Stimulated activated naive CD4-positive, alpha-beta T cell (primary cell): ENCODE results near the gene ZDHHC22.

Experiments used
- DNase-seq, 6 experiments: peaks; one replicate each; lab custom pipeline; 2025; lab: John Stamatoyannopoulos, UW

ZDHHC22 gene

GRCh38 chr14:77103951-77104350 is 37.6 kb downstream of the ZDHHC22 start:
- no peak for DNase-seq

- DNase-seq: no peak
Observed at GRCh38 chr14:77103475-77103874, 38.1 kb downstream of the ZDHHC22 start.

- no peak for DNase-seq
Observed at GRCh38 chr14:77102154-77102553, 39.4 kb downstream of the ZDHHC22 start.

- no peak for DNase-seq
Observed at GRCh38 chr14:77100961-77101360, 40.6 kb downstream of the ZDHHC22 start.

GRCh38 chr14:77099425-77100167 is 42.0 kb downstream of the ZDHHC22 start:
- no peak for DNase-seq

GRCh38 chr14:77098529-77099353 is 42.9 kb downstream of the ZDHHC22 start:
- peak in 4 of 6 experiments; percentile 34 to 59 (median 38) for DNase-seq

GRCh38 chr14:77097700-77098528 is 43.7 kb downstream of the ZDHHC22 start, which contains the start of gene CIPC:
Gene CIPC, plus strand, starts transcription at chr14:77098258. Its CDS starts 7,451 bp downstream, at chr14:77105709.
- peak; percentile 95 to 99 (median 98) for DNase-seq

GRCh38 chr14:77097006-77097699 is 44.4 kb downstream of the ZDHHC22 start:
- no peak for DNase-seq

GRCh38 chr14:77094672-77095284 is 46.8 kb downstream of the ZDHHC22 start:
- DNase-seq: peak; percentile 25 to 72 (median 60)

GRCh38 chr14:77092676-77093075 is 48.9 kb downstream of the ZDHHC22 start:
- DNase-seq: no peak

GRCh38 chr14:77091518-77091917 is 50.1 kb downstream of the ZDHHC22 start:
- no peak for DNase-seq

GRCh38 chr14:77088645-77089044 is 52.9 kb downstream of the ZDHHC22 start:
- DNase-seq: no peak

- no peak for DNase-seq
Observed at GRCh38 chr14:77088219-77088618, 53.4 kb downstream of the ZDHHC22 start.

GRCh38 chr14:77087631-77088030 is 54.0 kb downstream of the ZDHHC22 start:
- no peak for DNase-seq

- DNase-seq: no peak
Observed at GRCh38 chr14:77086951-77087350, 54.6 kb downstream of the ZDHHC22 start.

GRCh38 chr14:77086017-77086727 is 55.4 kb downstream of the ZDHHC22 start:
- peak in 2 of 6 experiments; percentile 16 to 47 for DNase-seq

GRCh38 chr14:77085538-77085937 is 56.1 kb downstream of the ZDHHC22 start:
- DNase-seq: no peak

GRCh38 chr14:77084985-77085384 is 56.6 kb downstream of the ZDHHC22 start:
- DNase-seq: no peak

GRCh38 chr14:77083082-77083481 is 58.5 kb downstream of the ZDHHC22 start:
- DNase-seq: no peak

GRCh38 chr14:77082356-77082755 is 59.2 kb downstream of the ZDHHC22 start:
- DNase-seq: no peak
